Esophagus squamous epithelium (tissue), 5 donors: ENCODE data around the gene RNF25. TPM values are rescaled to one million over a fixed set of nuclear protein-coding genes. Genes with fewer than 3 reads are reported as not detected.

Source experiments
- DNase-seq: peaks from one replicate; lab custom pipeline; 2025; lab: John Stamatoyannopoulos, UW
- H3K27ac ChIP-seq, 4 donors: fragments of 200-600 bp; sonication (generic); one replicate each; pipeline ENCODE4 v1.5.1; 2016 to 2019; ENCODE audit warnings: mild to moderate bottlenecking in 1 of 4
- H3K27me3 ChIP-seq, 4 donors: fragments of 200-600 bp; sonication (generic); 1 replicate in 3 of 4; 2 replicates in 1 of 4; pipeline versions ENCODE4 v1.5.1 to v1.6.0; 2017 to 2021; ENCODE audit warnings: antibody characterized with exemption in 1 of 4
- H3K36me3 ChIP-seq, 3 donors: fragments of 200-600 bp; sonication (generic); one replicate each; pipeline ENCODE4 v1.5.1; 2016 to 2019
- H3K4me1 ChIP-seq, 3 donors: fragments of 200-600 bp; sonication (generic); one replicate each; pipeline ENCODE4 v1.5.1; 2017 to 2019
- H3K4me3 ChIP-seq, 4 donors: fragments of 200-600 bp; sonication (generic); 1 replicate in 3 of 4; 2 replicates in 1 of 4; pipeline ENCODE4 v1.5.1; 2016 to 2019; ENCODE audit warnings: mild to moderate bottlenecking in 2 of 4, moderate library complexity in 1 of 4
- H3K9me3 ChIP-seq, 3 donors: fragments of 200-600 bp; sonication (generic); one replicate each; pipeline ENCODE4 v1.5.1; 2016 to 2019
- CTCF ChIP-seq, 6 experiments: fragments of 450-650 bp in 4 of 6; fragments of 200-600 bp in 2 of 6; sonication (generic) in 2 of 6; IDR thresholded peaks; one replicate each; pipeline ENCODE4 v1.5.1; 2016 to 2019; ENCODE audit warnings: antibody characterized with exemption in 6 of 6, mild to moderate bottlenecking in 4 of 6, moderate library complexity in 4 of 6
- POLR2A ChIP-seq, 4 donors: fragments of 450-650 bp; IDR thresholded peaks; one replicate each; pipeline ENCODE4 v1.6.1; 2017; ENCODE audit warnings: antibody characterized with exemption in 4 of 4, mild to moderate bottlenecking in 4 of 4, moderate library complexity in 3 of 4
- WGBS, 2 donors: methylation state at CpG; one replicate each; pipeline ENCODE4 v1.1.5; 2018; 5-methylcytosine and 5-hydroxymethylcytosine counted together
- intact Hi-C: fragments of 100-400 bp; cut with DNase I; formaldehyde crosslinking; loops from one replicate; pipeline ENCODE4 v1.15.0; 2022
- total RNA-seq, 4 donors: library from RNA; depleted of rRNA; stranded (reverse); fragments of >200 nt; gene quantifications; one replicate each; pipeline ENCODE4 v1.1.0, GENCODE V29; 2016
- donor health status: DM: yes; HTN: yes; CAD: no.

Gene RNF25
- total RNA-seq: 10 to 100 TPM in 3 of 4 donors, 1 to 10 TPM in 1; 9.6 to 17.4 (median 15.7) TPM

GRCh38 chr2:218671654-218672566, at the start of gene RNF25, which contains the start of gene STK36:
Gene RNF25, minus strand, starts transcription at chr2:218672002. Its CDS starts 32 bp downstream, at chr2:218671970.
Gene STK36, plus strand, starts transcription at chr2:218672086. Its CDS starts 744 bp downstream, at chr2:218672830.
- peak within 1 kb of the TSS; percentile 73 to 86 (median 84) for H3K27ac ChIP-seq
- 0 to 1% methylated on average over 26 to 46 of the region's 49 CpGs for WGBS, 2 donors
- peak within 1 kb of the TSS; percentile 56 to 92 (median 84) for H3K4me3 ChIP-seq
- no peaks in the 10 kb centered on the region for H3K9me3 ChIP-seq
- no peaks in the 10 kb centered on the region for H3K27me3 ChIP-seq
- peak; percentile 25 for DNase-seq
- intact Hi-C loops: no loop called here
- peaks cover 7 to 43% (median 10%) of the 10 kb centered on the region in 3 donors for H3K36me3 ChIP-seq
- peaks cover 5 to 33% (median 15%) of the 10 kb centered on the region in 3 donors for H3K4me1 ChIP-seq
- TF ChIP-seq CTCF (IDR thresholded peaks at IDR 0.05) (peak in 1 of 6 experiments; percentile 4), POLR2A (IDR thresholded peaks at IDR 0.05) (peak in 2 of 4 donors; percentile 57 to 61)

- no peak overlapping the region for H3K4me3 ChIP-seq
- no peak for TF ChIP-seq POLR2A (IDR thresholded peaks at IDR 0.05)
- TF ChIP-seq CTCF (IDR thresholded peaks at IDR 0.05): no peak
- H3K27ac ChIP-seq: no peak overlapping the region
- DNase-seq: no peak
- no peaks in the 10 kb centered on the region for H3K27me3 ChIP-seq
- peaks cover 0 to 14% (median 0%) of the 10 kb centered on the region in 3 donors for H3K4me1 ChIP-seq
- peaks cover 0 to 1% (median 0%) of the 10 kb centered on the region in 3 donors for H3K36me3 ChIP-seq
- intact Hi-C loops: no loop called here
- peaks cover 0 to 15% (median 2%) of the 10 kb centered on the region in 3 donors for H3K9me3 ChIP-seq
Observed at GRCh38 chr2:218721488-218721887, 49.7 kb upstream of the RNF25 start.

- H3K4me3 ChIP-seq: no peak overlapping the region
- peaks cover 0 to 4% (median 0%) of the 10 kb centered on the region in 3 donors for H3K9me3 ChIP-seq
- intact Hi-C loops: no loop called here
- H3K4me1 ChIP-seq: peaks cover 0 to 15% (median 0%) of the 10 kb centered on the region in 3 donors
- 91% methylated on average over 17 to 19 of the region's 19 CpGs for WGBS, 2 donors
- H3K27ac ChIP-seq: no peak overlapping the region
- peaks cover 0 to 13% (median 0%) of the 10 kb centered on the region in 3 donors for H3K36me3 ChIP-seq
- TF ChIP-seq CTCF (IDR thresholded peaks at IDR 0.05) (no peak), POLR2A (IDR thresholded peaks at IDR 0.05) (no peak)
- no peak for DNase-seq
- no peaks in the 10 kb centered on the region for H3K27me3 ChIP-seq
Observed at GRCh38 chr2:218720048-218721041, 48.5 kb upstream of the RNF25 start.

GRCh38 chr2:218719457-218719856, 47.7 kb upstream of the RNF25 start:
- Histone ChIP-seq H3K4me3 (no peak overlapping the region), H3K27me3 (no peaks in the 10 kb centered on the region), H3K4me1 (peaks cover 0 to 15% (median 0%) of the 10 kb centered on the region in 3 donors), H3K36me3 (peaks cover 0 to 13% (median 0%) of the 10 kb centered on the region in 3 donors), H3K27ac (no peak overlapping the region), H3K9me3 (no peaks in the 10 kb centered on the region)
- intact Hi-C loops: no loop called here
- no peak for TF ChIP-seq CTCF (IDR thresholded peaks at IDR 0.05)
- 58 to 76% methylated on average over 3 of the region's 3 CpGs for WGBS, 2 donors
- DNase-seq: no peak
